Body of pancreas (tissue), 4 donors: Measurements from ENCODE around the gene STX16.

Source experiments
- CTCF ChIP-seq, 7 experiments: fragments of 450-650 bp in 4 of 7; fragments of 200-600 bp in 3 of 7; sonication (generic) in 3 of 7; IDR thresholded peaks; one replicate each; pipeline ENCODE4 v1.5.1; 2016 to 2019; ENCODE audit warnings: antibody characterized with exemption in 7 of 7
- POLR2A ChIP-seq, 3 donors: fragments of 450-650 bp; IDR thresholded peaks; one replicate each; pipeline ENCODE4 v1.6.1; 2016; ENCODE audit warnings: antibody characterized with exemption in 3 of 3, mild to moderate bottlenecking in 2 of 3

- TF ChIP-seq CTCF (IDR thresholded peaks at IDR 0.05) (no peak), POLR2A (IDR thresholded peaks at IDR 0.05) (no peak)
Measured at GRCh38 chr20:58700823-58701222, 49.7 kb downstream of the STX16 start.
